ACC112 (cell line): ENCODE results near the gene PHOX2B.

Experiments
- H2AFZ ChIP-seq: fragments of 200-600 bp; sonication (generic); one replicate; pipeline ENCODE4 v1.6.0; 2017; ENCODE audit warnings: antibody characterized with exemption, low read length; ENCODE audit not compliant: unreplicated experiment
- H3K27ac ChIP-seq: fragments of 200-600 bp; sonication (generic); 2 replicates; pipeline ENCODE4 v1.5.1; 2014; ENCODE audit warnings: low read depth, mild to moderate bottlenecking, antibody characterized with exemption, low read length, moderate library complexity
- H3K27me3 ChIP-seq: fragments of 200-600 bp; sonication (generic); 2 replicates; pipeline ENCODE4 v1.6.1; 2014; ENCODE audit warnings: mild to moderate bottlenecking, antibody characterized with exemption, low read length, moderate library complexity, mixed read lengths; ENCODE audit not compliant: insufficient read depth
- H3K36me3 ChIP-seq: fragments of 200-600 bp; sonication (generic); 2 replicates; pipeline ENCODE4 v1.6.1; 2016; ENCODE audit warnings: mild to moderate bottlenecking, antibody characterized with exemption, low read length, moderate library complexity, mixed read lengths; ENCODE audit not compliant: insufficient read depth
- H3K4me1 ChIP-seq: fragments of 200-600 bp; sonication (generic); one replicate; pipeline ENCODE4 v1.6.1; 2016; ENCODE audit warnings: low read length, mixed read lengths; ENCODE audit not compliant: insufficient read depth, unreplicated experiment, control insufficient read depth
- H3K4me3 ChIP-seq: fragments of 200-600 bp; sonication (generic); 2 replicates; pipeline ENCODE4 v1.5.1; 2014; ENCODE audit warnings: mild to moderate bottlenecking, low read depth, low read length
- H3K79me2 ChIP-seq: fragments of 200-600 bp; sonication (generic); one replicate; pipeline ENCODE4 v1.6.0; 2016; ENCODE audit warnings: low read length; ENCODE audit not compliant: control insufficient read depth, unreplicated experiment, insufficient read depth

Gene PHOX2B

GRCh38 chr4:41748571-41749475 is at the start of gene PHOX2B:
TSS of gene PHOX2B (minus strand) at chr4:41748725. CDS start at chr4:41748610, 115 bp downstream.
- Histone ChIP-seq H3K27me3 (peaks cover 99% of the 10 kb centered on the region), H3K4me3 (no peak within 1 kb of the TSS), H3K36me3 (no peaks in the 10 kb centered on the region), H3K27ac (no peak within 1 kb of the TSS), H3K4me1 (no peaks in the 10 kb centered on the region), H2AFZ (no peak within 1 kb of the TSS), H3K79me2 (no peaks in the 10 kb centered on the region)

DNA sequence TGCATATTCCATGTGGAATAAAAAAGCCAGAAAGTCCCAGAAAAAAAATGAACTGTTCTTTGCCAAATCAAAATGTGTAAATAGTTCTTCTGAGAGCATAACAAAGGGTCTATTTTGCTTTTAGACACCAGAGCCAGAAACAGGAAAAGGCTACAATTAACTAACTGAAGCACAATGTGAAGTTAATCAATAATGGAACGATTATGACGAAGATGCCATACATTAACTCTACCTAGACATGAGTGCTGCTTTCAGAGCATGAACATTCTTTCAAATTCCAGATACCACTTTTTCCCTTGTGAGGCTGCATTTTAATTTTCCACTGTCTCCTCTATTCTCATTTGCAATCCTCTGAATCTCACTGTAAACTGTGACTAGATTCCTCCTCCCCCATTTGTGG is 48.7 kb upstream of the PHOX2B start:
- no peak overlapping the region for H2AFZ ChIP-seq
- H3K79me2 ChIP-seq: no peaks in the 10 kb centered on the region
- H3K36me3 ChIP-seq: no peaks in the 10 kb centered on the region
- peaks cover 68% of the 10 kb centered on the region for H3K27me3 ChIP-seq
- no peak overlapping the region for H3K4me3 ChIP-seq
- no peaks in the 10 kb centered on the region for H3K4me1 ChIP-seq
- no peak overlapping the region for H3K27ac ChIP-seq

DNA sequence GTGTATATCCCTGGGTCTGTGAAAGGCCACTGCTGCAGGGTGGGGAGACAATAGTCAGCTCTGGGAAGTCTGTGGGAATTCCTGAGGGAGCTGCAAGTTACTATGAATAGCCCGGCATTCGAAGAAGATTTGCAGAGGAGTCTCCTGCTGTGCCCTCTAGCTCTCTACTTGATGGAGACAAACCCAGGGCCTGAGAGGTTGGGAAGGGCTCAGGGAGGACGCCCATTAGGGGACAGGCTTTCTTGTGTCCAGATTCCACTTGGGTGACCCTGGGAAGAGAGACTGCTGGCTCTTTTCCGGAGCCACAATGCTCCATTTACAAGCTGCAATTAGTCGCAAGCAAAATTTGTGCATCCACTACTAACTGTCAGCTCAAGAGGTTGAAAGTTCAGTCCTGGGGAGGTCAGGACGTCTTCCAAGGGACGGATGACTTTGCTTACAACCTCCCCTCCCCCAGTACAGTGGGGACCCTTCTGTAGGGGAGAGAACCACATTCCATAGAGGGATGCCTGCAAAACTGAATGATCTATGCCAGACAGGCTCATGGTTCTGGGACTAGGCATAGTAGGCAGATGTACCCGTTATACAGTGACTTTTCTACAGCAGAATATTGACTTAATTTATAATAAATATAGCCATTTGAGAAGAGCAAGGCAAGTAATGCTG is 48.2 kb upstream of the PHOX2B start:
- H3K4me1 ChIP-seq: no peaks in the 10 kb centered on the region
- H3K4me3 ChIP-seq: no peak overlapping the region
- H3K36me3 ChIP-seq: no peaks in the 10 kb centered on the region
- peaks cover 68% of the 10 kb centered on the region for H3K27me3 ChIP-seq
- H3K79me2 ChIP-seq: no peaks in the 10 kb centered on the region
- H2AFZ ChIP-seq: no peak overlapping the region
- H3K27ac ChIP-seq: no peak overlapping the region

GRCh38 chr4:41795796-41796385 is 47.4 kb upstream of the PHOX2B start:
- H3K79me2 ChIP-seq: no peaks in the 10 kb centered on the region
- no peak overlapping the region for H3K4me3 ChIP-seq
- H3K27me3 ChIP-seq: peaks cover 76% of the 10 kb centered on the region
- no peaks in the 10 kb centered on the region for H3K4me1 ChIP-seq
- no peak overlapping the region for H2AFZ ChIP-seq
- H3K36me3 ChIP-seq: no peaks in the 10 kb centered on the region
- no peak overlapping the region for H3K27ac ChIP-seq

DNA sequence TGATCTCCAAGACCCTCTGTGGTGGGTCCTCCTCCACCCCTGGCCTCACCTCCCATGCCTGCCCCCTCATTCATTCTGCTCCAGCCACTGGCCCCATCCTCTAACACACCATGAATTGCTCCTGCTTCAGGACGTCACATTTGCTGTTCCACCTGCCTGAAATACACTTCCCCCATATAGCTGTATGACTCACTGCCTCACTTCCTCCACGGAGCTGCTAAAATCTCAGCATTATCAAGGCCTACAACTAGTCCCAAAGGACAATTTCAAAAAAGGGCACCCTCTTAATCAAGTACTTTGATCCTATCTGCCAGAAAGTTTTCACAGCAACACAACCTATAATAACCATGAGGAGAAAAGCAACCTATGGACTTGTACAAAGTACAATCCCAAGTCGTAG is 43.6 kb upstream of the PHOX2B start:
- Histone ChIP-seq H3K27ac (no peak overlapping the region), H3K36me3 (no peaks in the 10 kb centered on the region), H3K27me3 (peaks cover 78% of the 10 kb centered on the region), H3K79me2 (no peaks in the 10 kb centered on the region), H3K4me3 (no peak overlapping the region), H2AFZ (no peak overlapping the region), H3K4me1 (no peaks in the 10 kb centered on the region)

- H2AFZ ChIP-seq: no peak overlapping the region
- no peak overlapping the region for H3K4me3 ChIP-seq
- no peaks in the 10 kb centered on the region for H3K4me1 ChIP-seq
- no peaks in the 10 kb centered on the region for H3K36me3 ChIP-seq
- no peak overlapping the region for H3K27ac ChIP-seq
- no peaks in the 10 kb centered on the region for H3K79me2 ChIP-seq
- peaks cover 78% of the 10 kb centered on the region for H3K27me3 ChIP-seq
Measured at GRCh38 chr4:41791557-41791956, 43.0 kb upstream of the PHOX2B start.

DNA sequence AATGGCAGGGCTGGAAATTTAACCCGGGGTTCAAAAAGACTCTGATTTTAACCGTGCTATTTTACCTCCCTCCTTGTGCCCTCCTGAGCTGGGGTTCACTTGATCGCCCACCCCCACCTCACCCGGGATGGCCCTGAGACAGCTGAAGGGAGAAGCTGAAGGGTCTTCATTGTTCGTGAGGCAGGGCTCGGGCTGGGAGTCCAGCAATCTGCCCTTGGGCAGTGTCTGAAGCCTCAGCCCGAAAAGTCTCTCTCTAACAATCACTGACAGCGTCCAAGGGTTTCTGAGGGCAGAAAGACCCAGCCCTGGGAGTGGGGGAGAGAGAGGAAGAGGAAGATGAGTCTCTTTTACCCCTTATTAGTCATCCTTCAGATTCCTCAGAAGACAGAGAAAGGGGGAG is 39.4 kb upstream of the PHOX2B start:
- Histone ChIP-seq H3K27ac (no peak overlapping the region), H3K27me3 (peaks cover 48% of the 10 kb centered on the region)

DNA sequence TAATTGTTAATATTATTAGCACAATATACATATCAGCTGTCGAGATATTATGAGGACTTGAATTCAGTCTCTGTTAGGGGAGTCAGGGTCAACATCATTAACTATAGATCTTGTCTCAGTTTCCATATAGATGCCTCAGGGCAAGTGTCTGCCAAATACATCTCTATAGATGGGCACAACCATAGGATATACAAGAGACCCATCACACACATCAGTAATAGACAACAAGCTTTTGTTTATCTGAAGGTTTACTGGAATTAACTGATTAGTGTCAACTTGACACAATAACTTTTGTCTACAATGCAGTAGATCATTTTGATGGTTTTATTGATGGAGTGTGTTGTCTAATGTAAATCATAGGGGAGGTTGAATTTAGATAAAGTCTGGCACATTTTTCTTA is 37.1 kb upstream of the PHOX2B start:
- H3K27ac ChIP-seq: no peak overlapping the region
- no peaks in the 10 kb centered on the region for H3K79me2 ChIP-seq
- H3K36me3 ChIP-seq: no peaks in the 10 kb centered on the region
- no peak overlapping the region for H2AFZ ChIP-seq
- no peaks in the 10 kb centered on the region for H3K4me1 ChIP-seq
- H3K27me3 ChIP-seq: peaks cover 38% of the 10 kb centered on the region
- no peak overlapping the region for H3K4me3 ChIP-seq

More for the DNA sequence above, 39.4 kb upstream of the PHOX2B start:
- Histone ChIP-seq H3K4me1 (no peaks in the 10 kb centered on the region), H3K79me2 (no peaks in the 10 kb centered on the region), H3K36me3 (no peaks in the 10 kb centered on the region), H3K4me3 (no peak overlapping the region), H2AFZ (no peak overlapping the region)

DNA sequence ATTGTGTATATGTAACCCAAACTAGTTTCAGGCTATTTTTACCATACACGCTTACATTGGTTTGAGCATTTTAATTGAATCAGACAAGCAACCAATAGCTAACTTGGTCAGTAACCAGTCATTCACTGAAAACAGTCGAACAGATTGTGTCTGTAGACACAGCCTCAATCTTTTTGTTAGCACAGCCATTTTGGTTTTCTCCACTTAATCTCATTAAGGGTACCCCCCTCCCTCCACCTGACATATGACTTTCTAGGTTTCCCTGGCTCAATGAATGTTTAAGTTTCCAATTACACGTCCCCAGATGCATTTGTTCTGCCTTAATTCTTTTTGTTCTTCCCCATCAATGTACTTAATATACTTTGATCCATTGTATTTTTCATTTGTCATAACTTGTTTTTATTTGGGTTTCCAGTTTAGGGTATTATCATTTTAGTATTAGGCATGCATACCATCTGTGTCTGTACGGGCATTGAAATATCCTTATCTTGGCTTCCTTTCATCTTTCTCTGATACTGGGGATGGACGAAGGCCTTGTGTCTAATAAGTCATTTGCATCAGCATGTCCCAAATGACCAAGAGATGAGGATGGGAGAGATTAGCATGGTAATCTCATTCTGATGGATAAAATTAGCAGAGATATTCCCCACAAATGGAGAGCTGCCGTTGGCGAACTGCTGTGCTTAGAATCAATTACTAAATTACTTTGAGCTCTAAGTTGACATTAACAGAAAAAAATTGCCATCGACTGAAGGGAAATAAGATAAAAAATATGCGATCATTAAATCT is 35.9 kb upstream of the PHOX2B start:
- Histone ChIP-seq H3K4me3 (no peak overlapping the region), H3K79me2 (no peaks in the 10 kb centered on the region), H3K27me3 (peaks cover 40% of the 10 kb centered on the region), H3K36me3 (no peaks in the 10 kb centered on the region), H2AFZ (no peak overlapping the region), H3K4me1 (no peaks in the 10 kb centered on the region), H3K27ac (no peak overlapping the region)

GRCh38 chr4:41776466-41776865 is 27.9 kb upstream of the PHOX2B start:
- H3K4me1 ChIP-seq: no peaks in the 10 kb centered on the region

More at GRCh38 chr4:41776466-41776865, 27.9 kb upstream of the PHOX2B start:
- H3K27me3 ChIP-seq: peaks cover 28% of the 10 kb centered on the region
- no peak overlapping the region for H3K27ac ChIP-seq
- no peak overlapping the region for H3K4me3 ChIP-seq
- no peak overlapping the region for H2AFZ ChIP-seq
- no peaks in the 10 kb centered on the region for H3K36me3 ChIP-seq
- no peaks in the 10 kb centered on the region for H3K79me2 ChIP-seq
